HG03175 (cell line): ENCODE results near the gene ACSL4.
"Not testable (repeated sequence)": the region's sequence is repeated elsewhere in the genome, so short reads cannot be mapped to it uniquely, and the experiment has no call there.

Source experiments
- ATAC-seq: cut with Tn5 transposase; IDR thresholded peaks from one replicate; pipeline ENCODE4 v1.9.1; 2021; ENCODE audit warnings: mild to moderate bottlenecking, moderate library complexity; ENCODE audit not compliant: unreplicated experiment

The ACSL4 gene

DNA sequence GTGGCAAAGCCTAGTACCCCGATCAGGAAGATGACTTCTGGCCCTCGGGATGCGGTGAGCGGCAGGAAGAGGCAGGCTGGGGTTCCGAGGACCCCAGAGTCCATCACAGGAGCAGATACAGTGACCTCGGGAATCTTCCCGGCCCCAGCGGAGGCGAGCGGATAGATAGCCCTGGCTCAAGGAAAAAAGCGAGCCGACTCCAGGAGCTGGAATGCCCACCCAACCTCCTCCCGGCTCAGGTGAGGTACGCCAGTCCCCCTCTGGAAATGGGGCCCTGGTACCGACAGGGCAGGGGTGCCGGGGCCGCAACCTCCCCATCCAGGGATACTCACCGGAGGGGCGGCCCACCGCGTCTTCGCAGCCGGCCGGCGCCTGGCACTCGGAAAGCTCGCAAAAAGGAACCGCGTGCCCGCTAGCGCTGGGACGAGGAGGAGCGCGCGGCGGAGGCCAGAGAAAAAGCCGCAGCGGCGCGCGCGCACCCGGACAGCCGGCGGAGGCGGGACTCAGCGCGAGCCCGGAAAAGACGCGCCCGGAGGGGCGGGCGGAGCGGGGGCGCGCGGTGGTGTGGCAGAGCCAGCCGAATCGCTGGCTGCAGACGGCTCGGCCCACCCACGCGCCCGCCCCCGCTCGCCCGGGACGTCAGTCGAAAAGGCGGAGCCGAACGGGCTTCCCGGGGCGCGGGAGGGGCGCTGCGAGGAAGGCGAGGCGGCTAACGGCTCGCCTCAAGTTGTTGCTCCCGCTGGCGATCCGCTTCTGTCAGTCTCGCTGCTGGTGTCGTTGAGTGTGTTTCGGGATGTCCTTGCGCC is at the start of gene ACSL4:
Gene ACSL4 (minus strand): TSS at position 451 of the 806 bp plus-strand sequence. CDS start 49,894 bp downstream, outside the sequence.
- peak; percentile 85 for ATAC-seq

- ATAC-seq, result no peak
Measured at GRCh38 chrX:109777749-109778148, 44.7 kb upstream of the ACSL4 start.

- no peak for ATAC-seq
Measured at GRCh38 chrX:109776986-109777385, 43.9 kb upstream of the ACSL4 start.

- ATAC-seq, result no peak
Measured at GRCh38 chrX:109776432-109776831, 43.4 kb upstream of the ACSL4 start.

DNA sequence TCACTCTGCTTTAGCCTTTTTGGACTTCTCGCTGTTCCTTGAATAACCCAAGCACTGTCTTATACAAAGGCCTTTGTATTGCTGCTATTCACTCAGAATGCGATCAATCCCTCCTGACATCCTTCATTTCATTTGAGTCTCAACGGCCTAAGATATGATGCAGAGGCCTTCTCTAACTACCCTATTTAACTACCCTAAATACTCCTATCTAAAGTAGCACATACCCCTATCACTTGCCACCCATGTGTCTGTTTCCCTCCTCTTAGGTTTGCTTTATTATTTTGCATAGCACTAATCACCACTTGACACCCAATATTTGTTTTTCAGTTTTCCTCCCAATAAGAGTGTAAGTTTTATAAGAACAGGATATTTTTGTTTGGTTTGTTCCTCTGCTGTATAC is 42.3 kb upstream of the ACSL4 start:
- ATAC-seq, result no peak

GRCh38 chrX:109774706-109775105 is 41.6 kb upstream of the ACSL4 start:
- peak; percentile 99 for ATAC-seq

DNA sequence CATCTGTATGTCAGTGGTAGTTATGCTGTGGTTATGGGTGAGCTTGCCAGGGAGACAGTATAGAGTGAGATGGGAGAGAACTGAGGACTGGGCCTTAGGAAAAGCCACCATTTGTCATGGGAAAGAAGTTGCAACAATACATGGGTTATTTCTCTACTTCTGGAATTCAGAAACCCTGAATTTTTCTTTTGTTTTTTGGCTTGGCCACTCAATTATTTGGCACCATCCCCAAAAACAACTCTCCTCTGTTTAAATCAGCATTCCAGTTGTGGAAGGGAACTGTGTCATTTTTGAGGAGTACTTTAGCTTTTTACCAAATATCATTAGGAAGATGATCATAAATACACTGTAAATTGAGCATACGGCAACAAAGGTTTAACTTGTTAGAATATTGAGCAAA is 41.1 kb upstream of the ACSL4 start:
- ATAC-seq, result no peak

DNA sequence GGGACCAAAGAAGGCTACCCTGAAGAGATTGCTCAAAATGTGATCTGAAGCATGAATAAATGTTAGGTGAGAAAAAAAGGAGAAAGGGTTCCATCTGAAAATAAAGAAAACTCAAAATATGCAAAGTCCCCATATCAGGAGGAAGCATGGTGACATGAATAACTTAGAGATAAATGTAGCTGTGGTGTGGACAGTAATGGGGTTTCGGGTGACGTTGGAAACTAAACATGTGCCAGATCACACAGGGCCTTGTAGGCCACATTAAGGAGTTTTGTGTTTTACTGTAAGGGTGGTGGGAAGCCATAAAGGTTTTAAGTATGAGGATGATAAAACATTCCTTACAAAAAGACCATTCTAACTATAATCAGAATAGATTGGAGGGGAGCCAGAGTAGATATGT is 40.3 kb upstream of the ACSL4 start:
- ATAC-seq, result no peak

DNA sequence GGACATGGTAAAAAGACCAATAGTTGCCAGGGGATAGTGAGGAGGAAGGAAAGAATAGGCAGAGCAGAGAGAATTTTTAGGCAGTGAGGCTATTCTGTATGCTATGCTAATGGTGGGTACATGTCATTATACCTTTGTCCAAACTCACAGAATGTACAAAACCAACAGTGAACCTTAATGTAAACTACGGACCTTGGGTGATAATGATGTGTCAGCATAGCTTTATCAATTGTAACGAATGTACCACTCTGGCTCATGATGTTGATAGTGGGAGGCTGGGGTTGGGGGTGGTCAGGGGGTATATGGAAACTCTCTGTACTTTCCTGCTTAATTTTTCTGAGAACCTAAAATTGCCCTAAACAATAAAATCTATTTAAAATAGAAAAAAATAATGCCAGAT is 37.7 kb upstream of the ACSL4 start:
- no peak for ATAC-seq

- ATAC-seq, result no peak
Measured at GRCh38 chrX:109760922-109761250, 27.8 kb upstream of the ACSL4 start.

- no peak for ATAC-seq
Measured at GRCh38 chrX:109760209-109760921, 27.3 kb upstream of the ACSL4 start.

DNA sequence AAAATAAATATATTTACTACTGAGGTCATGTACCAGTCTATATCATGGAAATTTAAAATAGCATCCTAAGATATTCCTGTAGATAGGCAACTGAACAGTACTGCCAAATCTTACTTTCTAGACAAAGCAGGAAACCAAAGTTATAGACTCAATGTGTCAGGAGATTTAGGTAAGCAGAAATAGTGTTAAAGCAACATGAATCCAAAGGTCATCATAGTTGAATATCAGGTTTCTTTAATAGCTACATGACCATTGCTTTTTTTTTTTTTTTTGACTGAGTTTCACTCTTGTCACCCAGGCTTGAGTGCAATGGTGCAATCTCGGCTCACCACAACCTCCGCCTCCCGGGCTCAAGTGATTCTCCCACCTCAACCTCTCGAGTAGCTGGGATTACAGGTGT is 20.2 kb upstream of the ACSL4 start:
- ATAC-seq, result no peak

DNA sequence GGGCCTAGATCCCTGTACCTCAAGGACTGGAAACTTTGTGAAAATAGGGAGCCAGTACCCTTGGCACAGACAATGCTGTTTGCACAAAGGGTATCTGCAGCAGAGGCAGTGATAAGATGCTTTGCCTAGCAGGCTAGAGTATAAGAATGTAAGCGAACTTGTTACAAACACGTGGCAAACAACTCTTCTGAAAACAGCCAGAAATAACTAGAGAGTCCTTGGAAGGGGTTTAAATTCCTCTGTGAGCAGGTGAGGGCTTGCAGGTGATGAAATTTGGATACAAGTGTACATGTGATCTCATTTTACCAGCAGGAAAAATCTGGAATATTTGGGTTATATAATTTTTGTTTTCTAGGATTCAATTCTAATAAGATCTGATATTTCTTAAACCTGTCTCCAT is 18.6 kb upstream of the ACSL4 start:
- ATAC-seq, result no peak

DNA sequence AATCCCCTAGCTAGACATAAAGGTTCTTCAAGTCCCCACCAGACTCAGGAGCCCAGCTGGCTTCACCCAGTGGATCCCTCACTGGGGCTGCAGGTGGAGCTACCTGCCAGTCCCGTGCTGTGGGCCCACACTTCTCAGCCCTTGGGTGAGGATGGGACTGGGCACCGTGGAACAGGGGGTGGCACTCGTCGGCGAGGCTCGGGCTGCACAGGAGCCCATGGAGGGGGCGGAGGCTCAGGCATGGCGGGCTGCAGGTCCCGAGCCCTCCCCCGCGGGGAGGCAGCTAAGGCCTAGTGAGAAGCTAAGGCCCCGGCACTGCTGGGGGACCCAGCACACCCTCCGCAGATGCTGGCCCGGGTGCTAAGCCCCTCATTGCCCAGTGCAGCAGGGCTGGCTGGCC is 16.1 kb upstream of the ACSL4 start:
- ATAC-seq, result no peak

DNA sequence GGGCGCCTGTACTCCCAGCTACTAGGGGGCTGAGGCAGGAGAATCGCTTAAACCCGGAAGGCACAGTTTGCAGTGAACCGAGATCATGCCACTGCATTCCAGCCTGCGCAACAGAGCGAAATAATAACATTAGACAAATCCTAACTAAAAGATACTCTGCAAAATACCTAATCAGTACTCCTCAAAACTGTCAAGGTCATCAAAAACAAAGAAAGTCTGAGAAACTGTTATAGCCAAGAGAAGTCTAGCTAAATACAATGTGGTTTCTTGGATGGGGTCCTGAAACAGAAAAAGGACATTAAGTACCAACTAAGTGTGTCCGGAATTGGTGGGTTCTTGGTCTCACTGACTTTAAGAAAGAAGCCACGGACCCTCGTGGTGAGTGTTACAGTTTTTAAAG is 14.6 kb upstream of the ACSL4 start:
- ATAC-seq, result no peak

- no peak for ATAC-seq
Measured at GRCh38 chrX:109742722-109743121, 9.7 kb upstream of the ACSL4 start.

DNA sequence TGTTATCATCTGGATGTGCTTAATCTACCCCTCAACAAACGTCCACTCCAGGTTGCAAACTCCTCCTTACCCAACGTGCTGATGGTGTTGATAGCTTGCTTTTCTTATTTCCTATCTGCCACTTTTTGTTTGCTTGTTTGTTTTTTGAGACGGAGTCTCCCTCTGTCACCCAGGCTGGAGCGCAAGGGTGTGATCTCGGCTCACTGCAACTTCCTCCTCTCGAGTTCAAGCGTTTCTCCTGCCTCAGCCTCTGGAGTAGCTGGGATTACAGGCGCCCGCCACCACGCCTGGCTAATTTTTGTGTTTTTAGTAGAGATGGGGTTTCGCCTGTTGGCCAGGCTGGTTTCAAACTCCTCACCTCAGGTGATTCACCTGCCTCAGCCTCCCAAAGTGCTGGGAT is 7.8 kb upstream of the ACSL4 start:
- not testable (repeated sequence) for ATAC-seq

DNA sequence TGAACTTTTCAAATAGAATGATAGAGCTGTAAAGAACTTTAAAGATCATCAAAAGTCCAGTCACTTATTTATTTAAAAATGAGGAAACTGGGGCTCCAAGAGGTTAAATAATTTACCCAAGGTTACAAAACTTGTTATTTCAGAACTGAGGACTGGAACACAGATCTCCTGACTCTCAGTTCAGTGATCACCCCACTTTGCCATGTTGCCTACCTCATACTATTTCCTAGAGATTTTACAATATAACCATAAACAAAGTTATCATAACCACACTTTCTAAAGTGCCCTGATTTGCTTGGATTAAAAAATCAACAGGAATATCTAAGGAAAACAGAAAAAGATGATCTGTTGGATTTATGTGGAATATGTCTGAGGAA is 7.4 kb upstream of the ACSL4 start:
- no peak for ATAC-seq

DNA sequence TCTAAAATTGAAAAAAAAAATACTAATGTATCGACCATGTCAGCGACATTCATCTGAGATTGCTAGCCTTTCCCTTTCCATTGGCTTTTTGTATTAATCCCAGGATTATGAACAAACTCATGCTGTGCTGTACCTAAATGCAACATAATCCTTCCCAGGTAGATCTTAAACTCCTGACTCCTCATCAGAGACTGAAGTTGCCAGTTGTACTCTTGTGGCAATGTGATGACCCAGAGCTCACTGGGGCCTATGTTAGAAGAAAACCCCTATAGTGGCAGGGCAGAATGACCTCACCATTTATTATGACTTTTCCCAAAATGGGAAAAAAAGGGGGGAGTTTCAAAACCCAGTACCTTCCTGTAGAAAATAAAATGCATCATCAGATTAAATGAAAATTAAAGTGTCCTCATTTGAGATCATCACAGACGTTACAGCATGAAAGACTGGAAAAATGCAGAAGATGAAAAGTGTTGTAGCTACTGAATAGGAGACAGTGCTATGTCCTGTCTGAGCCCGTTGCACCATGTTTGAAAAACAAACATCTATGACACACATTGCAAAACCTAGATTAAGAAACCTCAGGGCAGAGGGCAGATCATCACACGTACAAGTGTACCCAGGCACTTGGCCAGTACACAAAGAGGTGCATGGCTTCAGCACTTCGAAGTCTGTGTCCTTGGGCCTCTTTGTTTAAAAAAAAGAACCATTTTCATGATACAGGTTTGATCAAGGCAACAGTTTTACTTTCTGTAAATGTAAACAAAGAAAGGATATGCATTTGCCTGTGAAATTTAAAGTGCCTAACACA is 6.8 kb upstream of the ACSL4 start:
- no peak for ATAC-seq

GRCh38 chrX:109735202-109735744 is 2.2 kb upstream of the ACSL4 start:
- ATAC-seq, result no peak

DNA sequence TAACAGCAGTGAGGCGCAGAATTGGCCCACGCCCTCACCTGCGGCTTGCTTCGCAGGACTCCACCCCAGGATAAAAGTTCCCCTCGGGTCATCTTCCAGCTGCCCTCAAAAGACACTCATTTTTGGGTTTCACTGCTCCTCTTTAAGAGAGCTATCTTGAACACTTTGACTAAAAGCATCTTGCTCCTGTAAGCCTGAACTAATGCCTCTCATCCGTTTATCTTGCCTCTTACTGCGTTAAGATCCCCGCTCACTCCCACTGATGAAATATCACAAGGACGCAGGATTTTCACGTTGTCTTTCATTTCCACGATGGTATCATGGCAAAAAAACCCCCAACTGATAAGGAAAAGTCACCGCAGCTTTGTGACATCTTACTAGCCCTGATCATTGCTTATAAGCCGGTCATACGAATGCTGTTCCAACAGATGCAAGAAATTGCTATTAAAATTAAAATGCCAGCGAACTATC is 591 bp upstream of the ACSL4 start:
- ATAC-seq, result no peak
